HL-60 (cell line): ENCODE data around the gene RNF223.

Experiments used
- POLR2AphosphoS5 ChIP-seq: IDR thresholded peaks from 2 replicates; pipeline ENCODE4 v1.6.1; 2012; ENCODE audit warnings: low read depth
- TF ChIP-seq, protein P1 (sequence below): IDR thresholded peaks from one replicate; pipeline ENCODE4 v1.5.1; 2011; ENCODE audit warnings: low read length, control low read depth, inconsistent platforms; ENCODE audit not compliant: insufficient read depth

DNA sequence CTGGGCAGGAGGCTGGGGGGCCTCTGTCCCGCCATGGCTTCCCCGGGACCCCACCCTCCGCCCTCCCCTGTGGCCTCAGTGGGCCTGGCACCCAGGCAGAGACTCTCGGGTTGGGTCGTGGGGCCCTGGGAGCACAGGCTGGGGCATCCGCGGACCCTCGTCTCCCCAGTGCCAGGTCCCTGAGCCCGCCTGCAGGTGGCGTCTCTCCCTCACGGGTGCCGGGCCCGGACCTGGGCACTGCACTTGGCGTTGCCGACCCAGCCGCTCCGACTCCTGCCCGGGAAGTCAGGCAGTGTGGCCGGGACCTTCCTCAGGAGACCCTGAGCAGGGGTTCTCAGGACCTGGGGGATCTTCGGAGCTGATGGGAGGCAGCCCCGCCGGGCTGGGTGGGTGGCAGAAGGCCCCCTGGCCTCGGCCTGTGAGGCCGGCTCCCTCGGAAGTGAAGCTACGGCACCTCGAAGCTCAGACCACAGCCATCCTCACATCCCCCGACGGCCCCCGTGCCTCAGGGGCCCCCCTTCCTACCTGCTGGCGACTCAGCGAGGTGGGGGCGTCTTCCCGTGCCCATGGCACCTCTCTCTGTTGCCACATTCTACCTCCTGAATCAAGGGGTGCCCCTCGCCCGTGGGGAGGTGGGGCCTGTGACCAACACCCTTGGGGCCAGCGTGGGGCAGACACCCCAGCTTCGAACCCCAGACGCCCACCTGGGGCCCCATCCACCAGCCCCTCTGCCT, 48.1 kb upstream of the RNF223 start:
- TF ChIP-seq, protein P1, sequence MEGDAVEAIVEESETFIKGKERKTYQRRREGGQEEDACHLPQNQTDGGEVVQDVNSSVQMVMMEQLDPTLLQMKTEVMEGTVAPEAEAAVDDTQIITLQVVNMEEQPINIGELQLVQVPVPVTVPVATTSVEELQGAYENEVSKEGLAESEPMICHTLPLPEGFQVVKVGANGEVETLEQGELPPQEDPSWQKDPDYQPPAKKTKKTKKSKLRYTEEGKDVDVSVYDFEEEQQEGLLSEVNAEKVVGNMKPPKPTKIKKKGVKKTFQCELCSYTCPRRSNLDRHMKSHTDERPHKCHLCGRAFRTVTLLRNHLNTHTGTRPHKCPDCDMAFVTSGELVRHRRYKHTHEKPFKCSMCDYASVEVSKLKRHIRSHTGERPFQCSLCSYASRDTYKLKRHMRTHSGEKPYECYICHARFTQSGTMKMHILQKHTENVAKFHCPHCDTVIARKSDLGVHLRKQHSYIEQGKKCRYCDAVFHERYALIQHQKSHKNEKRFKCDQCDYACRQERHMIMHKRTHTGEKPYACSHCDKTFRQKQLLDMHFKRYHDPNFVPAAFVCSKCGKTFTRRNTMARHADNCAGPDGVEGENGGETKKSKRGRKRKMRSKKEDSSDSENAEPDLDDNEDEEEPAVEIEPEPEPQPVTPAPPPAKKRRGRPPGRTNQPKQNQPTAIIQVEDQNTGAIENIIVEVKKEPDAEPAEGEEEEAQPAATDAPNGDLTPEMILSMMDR: peak; percentile 49
- no peak for TF ChIP-seq POLR2AphosphoS5
